ENCODE data around the gene ELF2.

The ELF2 gene

GRCh38 chr4:139145552-139145932, 31.5 kb downstream of the ELF2 start:
- no peaks in the 10 kb centered on the region for H3K27me3 ChIP-seq (replicated peaks; ENCODE audit: control insufficient read depth, insufficient read depth, low read length, poor library complexity, severe bottlenecking)

GRCh38 chr4:139144911-139145551, 32.0 kb downstream of the ELF2 start:
- H3K9me3 ChIP-seq (ENCODE audit: control insufficient read depth, low read length) = no peaks in the 10 kb centered on the region
- no peak for DNase-seq
- H3K27ac ChIP-seq (ENCODE audit: insufficient read depth, low read length, poor library complexity, severe bottlenecking) = no peak overlapping the region
- no peaks in the 10 kb centered on the region for H3K27me3 ChIP-seq (replicated peaks; ENCODE audit: control insufficient read depth, insufficient read depth, low read length, poor library complexity, severe bottlenecking)
- H3K4me1 ChIP-seq (ENCODE audit: control insufficient read depth, insufficient read depth, low read length, poor library complexity, severe bottlenecking) = peaks cover 4% of the 10 kb centered on the region
- no peaks in the 10 kb centered on the region for H3K36me3 ChIP-seq (ENCODE audit: control insufficient read depth, insufficient read depth, low read length)
- H3K4me3 ChIP-seq (ENCODE audit: insufficient read depth, low read depth, low read length, poor library complexity, severe bottlenecking) = no peak overlapping the region

More at GRCh38 chr4:139145552-139145932, 31.5 kb downstream of the ELF2 start:
- DNase-seq = no peak
- Histone ChIP-seq H3K4me3 (ENCODE audit: insufficient read depth, low read depth, low read length, poor library complexity, severe bottlenecking) (no peak overlapping the region), H3K4me1 (ENCODE audit: control insufficient read depth, insufficient read depth, low read length, poor library complexity, severe bottlenecking) (peaks cover 4% of the 10 kb centered on the region), H3K27ac (ENCODE audit: insufficient read depth, low read length, poor library complexity, severe bottlenecking) (no peak overlapping the region), H3K36me3 (ENCODE audit: control insufficient read depth, insufficient read depth, low read length) (no peaks in the 10 kb centered on the region), H3K9me3 (ENCODE audit: control insufficient read depth, low read length) (no peaks in the 10 kb centered on the region)

- Histone ChIP-seq H3K4me1 (ENCODE audit: control insufficient read depth, insufficient read depth, low read length, poor library complexity, severe bottlenecking) (peaks cover 4% of the 10 kb centered on the region), H3K4me3 (ENCODE audit: insufficient read depth, low read depth, low read length, poor library complexity, severe bottlenecking) (no peak overlapping the region), H3K36me3 (ENCODE audit: control insufficient read depth, insufficient read depth, low read length) (no peaks in the 10 kb centered on the region), H3K9me3 (ENCODE audit: control insufficient read depth, low read length) (no peaks in the 10 kb centered on the region), H3K27me3 (replicated peaks; ENCODE audit: control insufficient read depth, insufficient read depth, low read length, poor library complexity, severe bottlenecking) (no peaks in the 10 kb centered on the region), H3K27ac (ENCODE audit: insufficient read depth, low read length, poor library complexity, severe bottlenecking) (no peak overlapping the region)
- DNase-seq = no peak
These were observed 32.7 kb downstream of the ELF2 start for GRCh38 chr4:139144161-139144859.

GRCh38 chr4:139142980-139143379, 34.0 kb downstream of the ELF2 start:
- Histone ChIP-seq H3K36me3 (ENCODE audit: control insufficient read depth, insufficient read depth, low read length) (no peaks in the 10 kb centered on the region), H3K4me1 (ENCODE audit: control insufficient read depth, insufficient read depth, low read length, poor library complexity, severe bottlenecking) (peaks cover 4% of the 10 kb centered on the region), H3K27me3 (replicated peaks; ENCODE audit: control insufficient read depth, insufficient read depth, low read length, poor library complexity, severe bottlenecking) (no peaks in the 10 kb centered on the region), H3K9me3 (ENCODE audit: control insufficient read depth, low read length) (no peaks in the 10 kb centered on the region), H3K4me3 (ENCODE audit: insufficient read depth, low read depth, low read length, poor library complexity, severe bottlenecking) (no peak overlapping the region), H3K27ac (ENCODE audit: insufficient read depth, low read length, poor library complexity, severe bottlenecking) (no peak overlapping the region)
- no peak for DNase-seq

GRCh38 chr4:139142087-139142486, 34.9 kb downstream of the ELF2 start:
- H3K36me3 ChIP-seq (ENCODE audit: control insufficient read depth, insufficient read depth, low read length) = no peaks in the 10 kb centered on the region

GRCh38 chr4:139137763-139138162, 39.3 kb downstream of the ELF2 start:
- Histone ChIP-seq H3K36me3 (ENCODE audit: control insufficient read depth, insufficient read depth, low read length) (no peaks in the 10 kb centered on the region), H3K9me3 (ENCODE audit: control insufficient read depth, low read length) (no peaks in the 10 kb centered on the region), H3K4me1 (ENCODE audit: control insufficient read depth, insufficient read depth, low read length, poor library complexity, severe bottlenecking) (no peaks in the 10 kb centered on the region), H3K27ac (ENCODE audit: insufficient read depth, low read length, poor library complexity, severe bottlenecking) (no peak overlapping the region), H3K4me3 (ENCODE audit: insufficient read depth, low read depth, low read length, poor library complexity, severe bottlenecking) (no peak overlapping the region), H3K27me3 (replicated peaks; ENCODE audit: control insufficient read depth, insufficient read depth, low read length, poor library complexity, severe bottlenecking) (no peaks in the 10 kb centered on the region)
- no peak for DNase-seq

More at GRCh38 chr4:139142087-139142486, 34.9 kb downstream of the ELF2 start:
- H3K27me3 ChIP-seq (replicated peaks; ENCODE audit: control insufficient read depth, insufficient read depth, low read length, poor library complexity, severe bottlenecking) = no peaks in the 10 kb centered on the region
- DNase-seq = no peak
- no peak overlapping the region for H3K4me3 ChIP-seq (ENCODE audit: insufficient read depth, low read depth, low read length, poor library complexity, severe bottlenecking)
- peaks cover 4% of the 10 kb centered on the region for H3K4me1 ChIP-seq (ENCODE audit: control insufficient read depth, insufficient read depth, low read length, poor library complexity, severe bottlenecking)
- no peaks in the 10 kb centered on the region for H3K9me3 ChIP-seq (ENCODE audit: control insufficient read depth, low read length)
- H3K27ac ChIP-seq (ENCODE audit: insufficient read depth, low read length, poor library complexity, severe bottlenecking) = no peak overlapping the region

GRCh38 chr4:139134403-139134802, 42.6 kb downstream of the ELF2 start:
- Histone ChIP-seq H3K9me3 (ENCODE audit: control insufficient read depth, low read length) (no peaks in the 10 kb centered on the region), H3K4me1 (ENCODE audit: control insufficient read depth, insufficient read depth, low read length, poor library complexity, severe bottlenecking) (no peaks in the 10 kb centered on the region), H3K27ac (ENCODE audit: insufficient read depth, low read length, poor library complexity, severe bottlenecking) (no peak overlapping the region), H3K36me3 (ENCODE audit: control insufficient read depth, insufficient read depth, low read length) (no peaks in the 10 kb centered on the region), H3K4me3 (ENCODE audit: insufficient read depth, low read depth, low read length, poor library complexity, severe bottlenecking) (no peak overlapping the region), H3K27me3 (replicated peaks; ENCODE audit: control insufficient read depth, insufficient read depth, low read length, poor library complexity, severe bottlenecking) (no peaks in the 10 kb centered on the region)
- DNase-seq = no peak

GRCh38 chr4:139131209-139131870, 45.7 kb downstream of the ELF2 start:
- H3K27me3 ChIP-seq (replicated peaks; ENCODE audit: control insufficient read depth, insufficient read depth, low read length, poor library complexity, severe bottlenecking) = no peaks in the 10 kb centered on the region
- H3K27ac ChIP-seq (ENCODE audit: insufficient read depth, low read length, poor library complexity, severe bottlenecking) = no peak overlapping the region

GRCh38 chr4:139129206-139129605, 47.8 kb downstream of the ELF2 start:
- H3K4me3 ChIP-seq (ENCODE audit: insufficient read depth, low read depth, low read length, poor library complexity, severe bottlenecking) = no peak overlapping the region
- no peak for DNase-seq
- H3K27me3 ChIP-seq (replicated peaks; ENCODE audit: control insufficient read depth, insufficient read depth, low read length, poor library complexity, severe bottlenecking) = no peaks in the 10 kb centered on the region
- no peaks in the 10 kb centered on the region for H3K4me1 ChIP-seq (ENCODE audit: control insufficient read depth, insufficient read depth, low read length, poor library complexity, severe bottlenecking)
- H3K36me3 ChIP-seq (ENCODE audit: control insufficient read depth, insufficient read depth, low read length) = no peaks in the 10 kb centered on the region
- H3K9me3 ChIP-seq (ENCODE audit: control insufficient read depth, low read length) = no peaks in the 10 kb centered on the region
- H3K27ac ChIP-seq (ENCODE audit: insufficient read depth, low read length, poor library complexity, severe bottlenecking) = no peak overlapping the region

More at GRCh38 chr4:139131209-139131870, 45.7 kb downstream of the ELF2 start:
- no peak for DNase-seq
- Histone ChIP-seq H3K4me3 (ENCODE audit: insufficient read depth, low read depth, low read length, poor library complexity, severe bottlenecking) (no peak overlapping the region), H3K4me1 (ENCODE audit: control insufficient read depth, insufficient read depth, low read length, poor library complexity, severe bottlenecking) (no peaks in the 10 kb centered on the region), H3K36me3 (ENCODE audit: control insufficient read depth, insufficient read depth, low read length) (no peaks in the 10 kb centered on the region), H3K9me3 (ENCODE audit: control insufficient read depth, low read length) (no peaks in the 10 kb centered on the region)

- Histone ChIP-seq H3K9me3 (ENCODE audit: control insufficient read depth, low read length) (no peaks in the 10 kb centered on the region), H3K4me1 (ENCODE audit: control insufficient read depth, insufficient read depth, low read length, poor library complexity, severe bottlenecking) (no peaks in the 10 kb centered on the region), H3K27ac (ENCODE audit: insufficient read depth, low read length, poor library complexity, severe bottlenecking) (no peak overlapping the region), H3K27me3 (replicated peaks; ENCODE audit: control insufficient read depth, insufficient read depth, low read length, poor library complexity, severe bottlenecking) (no peaks in the 10 kb centered on the region), H3K4me3 (ENCODE audit: insufficient read depth, low read depth, low read length, poor library complexity, severe bottlenecking) (no peak overlapping the region), H3K36me3 (ENCODE audit: control insufficient read depth, insufficient read depth, low read length) (no peaks in the 10 kb centered on the region)
- DNase-seq = no peak
These were observed 50.1 kb downstream of the ELF2 start for GRCh38 chr4:139126898-139127297.

All from effector memory CD4-positive, alpha-beta T cell (primary cell).